GM21576 (cell line): ENCODE measurements around the gene GORASP2.

ENCODE experiments used
- ATAC-seq: cut with Tn5 transposase; IDR thresholded peaks from one replicate; pipeline ENCODE4 v1.9.1; 2021; ENCODE audit warnings: mild to moderate bottlenecking, moderate library complexity; ENCODE audit not compliant: unreplicated experiment

GORASP2 gene

DNA sequence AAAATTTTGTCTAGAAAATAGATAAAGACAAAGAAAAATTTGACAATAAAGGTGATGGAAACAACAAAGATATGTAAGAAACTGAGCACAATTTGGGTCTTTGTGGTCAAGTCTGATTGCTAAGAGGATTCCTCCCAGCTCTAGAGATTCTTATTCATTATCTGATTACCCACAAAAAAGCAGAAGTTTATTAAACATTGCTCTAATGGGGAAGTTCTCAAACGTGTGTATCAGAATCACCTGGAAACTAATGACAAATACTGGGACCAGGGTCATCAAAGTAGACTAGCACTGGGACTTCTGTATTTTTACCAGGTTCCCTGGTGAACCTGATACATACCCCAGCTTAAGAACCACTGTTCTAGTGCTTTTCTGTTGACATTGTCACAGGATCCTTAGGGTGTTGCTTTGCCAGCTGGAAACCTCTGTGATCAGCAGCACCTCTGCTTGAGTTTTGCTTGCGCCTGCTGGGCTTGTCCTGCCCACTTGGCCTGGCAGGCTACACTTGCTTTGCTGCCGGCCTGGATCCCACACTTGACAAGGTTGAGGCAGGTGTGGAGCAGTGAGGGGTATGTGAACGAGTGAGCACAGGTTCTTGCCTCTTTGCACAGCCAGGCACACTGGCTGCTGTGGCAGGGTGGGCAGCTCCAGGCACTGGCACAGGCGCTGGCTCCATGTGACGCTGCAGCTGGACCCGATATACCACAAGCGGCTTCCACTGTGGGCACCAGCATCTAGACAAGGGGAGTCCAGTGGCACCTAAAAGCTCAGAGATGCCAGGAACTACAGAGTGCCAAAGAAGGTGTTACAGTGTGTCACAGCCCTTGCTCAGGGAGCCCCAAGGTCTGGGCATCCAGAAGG lies 6.2 kb upstream of the GORASP2 start:
- ATAC-seq, result no peak

DNA sequence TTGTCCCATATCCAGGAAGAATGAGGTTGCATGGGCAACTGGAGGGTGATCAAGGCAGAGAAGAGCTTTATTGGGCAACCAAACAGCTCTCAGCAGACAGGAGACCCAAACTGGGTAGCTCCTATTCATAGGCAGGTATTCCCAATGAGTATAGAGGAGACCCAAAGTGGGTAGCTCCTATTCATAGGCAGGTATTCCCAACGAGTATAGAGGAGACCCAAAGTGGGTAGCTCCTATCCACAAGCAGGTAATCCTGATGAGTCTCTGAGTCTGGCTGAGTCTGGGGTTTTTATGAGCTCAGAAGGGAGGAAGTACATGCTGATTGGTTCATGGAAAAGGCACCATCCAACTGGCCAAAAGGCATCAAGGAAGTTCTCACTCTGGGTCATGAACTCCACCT lies 5.3 kb upstream of the GORASP2 start:
- no peak for ATAC-seq

DNA sequence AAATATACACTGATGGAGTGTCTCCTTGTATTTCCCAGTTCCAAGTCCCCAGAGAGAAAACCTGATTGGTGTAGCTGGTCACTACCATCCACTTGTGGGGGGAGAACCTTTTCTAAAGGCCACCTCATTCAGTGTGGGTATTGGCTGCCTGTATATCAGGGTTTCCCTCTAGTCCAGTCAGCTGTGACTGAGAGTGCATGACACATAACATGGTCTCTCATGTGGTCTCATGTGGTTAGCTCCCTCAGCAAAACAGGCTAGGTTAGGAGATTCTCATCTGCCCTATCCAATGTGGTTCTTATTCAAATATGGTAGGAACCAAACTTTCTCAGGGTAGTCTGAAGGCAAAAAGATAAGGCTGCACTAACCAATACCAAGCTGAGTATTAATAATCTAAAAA lies 4.1 kb upstream of the GORASP2 start:
- no peak for ATAC-seq

DNA sequence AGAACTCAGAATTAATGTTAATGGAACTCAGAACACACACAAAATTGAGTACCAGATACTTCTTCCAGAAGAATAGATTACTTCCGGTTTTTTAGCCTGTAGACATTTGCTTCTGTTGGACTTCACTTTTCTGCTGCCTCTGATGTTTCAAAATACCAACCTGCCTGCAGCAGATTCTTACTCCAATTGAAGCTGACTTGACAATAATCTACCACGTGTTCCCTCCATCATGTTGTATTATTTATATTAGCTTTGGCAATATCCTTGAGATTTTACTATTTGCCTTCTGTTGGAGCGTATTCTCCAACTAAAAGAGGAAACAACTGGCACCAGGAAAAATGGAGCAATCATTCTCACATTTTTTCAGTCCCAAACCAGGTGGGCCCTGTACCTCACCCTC lies 3.1 kb upstream of the GORASP2 start:
- no peak for ATAC-seq

DNA sequence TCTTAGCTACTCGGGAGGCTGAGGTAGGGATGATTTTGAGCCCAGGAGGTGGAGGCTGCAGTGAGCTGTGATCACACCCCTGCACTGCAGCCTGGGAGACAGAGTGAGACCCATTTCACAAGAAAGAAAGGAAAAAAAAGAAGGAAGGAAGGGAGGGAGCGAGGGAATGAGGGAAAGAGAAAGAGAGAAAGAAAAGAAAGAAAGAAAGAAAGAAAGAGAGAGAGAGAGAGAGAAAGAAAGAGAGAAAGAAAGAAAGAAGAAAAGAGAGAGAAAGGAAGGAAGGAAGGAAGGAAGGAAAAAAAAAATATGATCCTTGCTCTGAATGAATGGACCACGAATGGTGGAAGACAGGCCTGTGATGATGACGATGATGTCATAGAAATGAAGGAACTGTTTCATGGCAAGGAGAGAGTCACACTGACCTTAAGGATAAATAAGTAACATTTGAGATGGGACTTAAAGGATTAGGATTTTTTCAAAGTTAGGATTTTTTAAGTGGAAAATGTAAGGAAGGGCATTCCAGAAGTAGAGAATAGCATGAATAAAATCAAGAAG lies 2.2 kb upstream of the GORASP2 start:
- ATAC-seq, result no peak

DNA sequence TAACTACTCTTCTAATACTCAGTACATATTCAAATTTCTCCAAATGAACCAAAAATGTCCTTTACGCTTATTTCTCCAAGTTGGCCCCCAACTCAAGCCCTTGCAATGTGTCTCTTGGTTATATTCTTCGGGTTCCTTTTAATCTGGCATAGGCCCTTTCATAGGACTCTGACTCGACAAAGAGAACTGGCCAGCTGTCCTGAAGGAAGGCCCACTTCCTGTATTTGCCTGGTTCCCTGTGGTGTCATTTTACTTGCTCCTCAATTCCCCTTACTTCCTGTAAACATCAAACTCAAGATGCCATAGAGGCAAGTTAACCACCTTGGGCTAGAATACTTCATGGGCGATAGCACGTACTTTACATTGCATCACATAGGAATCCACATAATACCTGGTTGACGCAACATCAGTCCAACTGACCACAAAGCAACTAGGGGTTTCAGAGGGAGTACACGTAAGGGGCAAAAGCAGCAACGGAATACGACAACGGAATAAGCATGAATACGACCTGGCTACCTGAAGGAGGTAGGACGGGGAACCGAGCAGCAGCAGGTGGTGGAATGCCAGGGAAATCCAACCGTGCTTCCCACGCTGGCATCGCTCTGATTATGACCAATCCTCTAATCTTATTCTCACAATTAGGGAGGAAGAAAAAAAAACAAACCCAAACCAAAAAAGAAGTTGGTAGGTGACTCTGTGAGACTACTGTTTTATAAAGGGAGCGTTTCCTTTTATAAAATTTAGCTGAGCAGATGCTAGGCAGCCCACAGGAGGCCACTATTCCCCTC lies 823 bp upstream of the GORASP2 start:
- no peak for ATAC-seq

DNA sequence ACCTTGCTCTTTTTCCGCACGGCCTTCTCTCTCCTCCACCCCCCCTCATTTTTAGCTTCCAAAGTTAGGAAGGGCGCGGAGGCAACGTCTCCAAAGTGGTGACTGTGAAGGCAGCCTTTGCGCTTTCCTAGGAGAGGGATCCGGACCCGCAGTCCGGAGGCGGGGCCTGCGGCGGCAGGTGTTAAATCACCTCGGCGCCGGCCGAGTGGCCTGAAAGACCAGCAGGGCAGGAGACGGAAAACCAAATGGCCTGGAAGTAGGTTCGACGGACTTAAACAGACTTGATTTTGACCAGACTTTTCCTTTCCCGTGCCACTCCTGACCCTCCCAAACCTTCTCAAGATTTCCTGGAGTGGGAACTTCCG lies 615 bp downstream of the GORASP2 start:
- no peak for ATAC-seq

DNA sequence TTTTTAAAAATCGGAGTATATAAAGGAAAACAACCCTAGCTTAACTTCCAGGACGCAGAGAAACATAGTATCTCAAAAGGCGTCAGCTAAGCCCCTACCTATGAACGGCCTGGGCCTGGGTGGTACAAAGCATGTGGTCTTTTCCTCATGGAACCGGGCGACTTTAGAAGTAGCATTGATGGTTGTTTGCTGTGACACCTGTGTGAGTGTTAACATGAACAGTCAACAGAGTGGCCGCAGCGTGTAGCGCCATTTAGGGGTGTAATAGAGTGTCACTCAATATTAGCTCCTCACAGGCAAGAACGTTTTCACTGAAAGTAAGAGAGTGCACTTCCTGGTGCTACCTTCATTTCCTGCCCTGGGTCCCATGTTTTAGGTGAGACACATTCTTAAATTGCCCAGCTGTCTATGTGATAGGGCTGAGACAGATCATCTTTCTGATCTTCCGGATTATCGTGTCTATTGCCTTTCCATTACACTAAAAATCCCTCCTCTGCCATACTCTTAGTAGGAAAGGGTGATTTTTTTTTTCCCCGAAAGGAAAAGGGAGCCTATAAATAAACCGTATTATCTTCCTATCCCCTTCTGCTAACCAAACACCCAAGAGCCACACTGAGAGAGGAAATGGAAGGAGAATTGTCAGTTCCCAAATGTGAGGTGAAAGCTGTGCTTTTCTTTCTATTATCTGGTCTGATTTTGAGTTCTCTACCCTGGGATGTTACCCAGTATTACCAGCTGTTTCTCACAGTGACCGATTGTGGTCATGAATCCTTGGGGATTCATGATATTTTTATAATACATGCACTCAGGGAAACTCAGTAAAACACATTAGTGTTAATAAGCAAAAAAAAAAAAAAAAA lies 1.3 kb downstream of the GORASP2 start:
- peak; percentile 34 for ATAC-seq

DNA sequence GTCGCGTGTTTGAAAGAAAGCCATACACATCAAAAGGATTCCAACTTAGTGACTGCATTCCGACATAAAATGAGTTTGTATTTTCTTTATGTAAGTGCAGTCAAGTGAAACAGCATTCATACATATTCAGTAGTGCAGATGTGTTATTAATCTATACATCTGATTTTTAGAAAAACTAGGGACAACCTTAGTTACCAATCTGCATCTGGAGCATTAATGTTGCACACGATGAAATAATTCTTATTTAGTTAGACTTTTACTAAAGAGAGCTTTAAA lies 1.9 kb downstream of the GORASP2 start:
- no peak for ATAC-seq

DNA sequence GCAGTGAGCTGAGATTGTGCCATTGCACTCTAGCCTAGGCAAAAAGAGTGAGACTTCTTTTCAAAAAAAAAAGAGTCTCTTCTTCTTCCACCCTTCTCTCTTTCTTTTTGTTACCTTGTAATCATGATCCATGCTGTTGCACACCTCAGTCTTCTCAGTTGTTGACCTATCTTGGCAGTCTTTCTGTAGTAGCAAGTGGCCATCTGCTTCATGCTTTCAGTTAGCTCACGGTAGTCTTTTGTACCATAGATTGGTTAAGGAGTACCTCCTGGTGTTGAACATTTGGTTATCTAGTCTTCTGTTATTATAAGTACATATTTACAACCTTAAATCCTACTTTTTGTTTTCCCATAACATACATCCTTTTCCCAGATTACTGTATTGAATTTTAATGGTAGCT lies 3.1 kb downstream of the GORASP2 start:
- ATAC-seq, result no peak

DNA sequence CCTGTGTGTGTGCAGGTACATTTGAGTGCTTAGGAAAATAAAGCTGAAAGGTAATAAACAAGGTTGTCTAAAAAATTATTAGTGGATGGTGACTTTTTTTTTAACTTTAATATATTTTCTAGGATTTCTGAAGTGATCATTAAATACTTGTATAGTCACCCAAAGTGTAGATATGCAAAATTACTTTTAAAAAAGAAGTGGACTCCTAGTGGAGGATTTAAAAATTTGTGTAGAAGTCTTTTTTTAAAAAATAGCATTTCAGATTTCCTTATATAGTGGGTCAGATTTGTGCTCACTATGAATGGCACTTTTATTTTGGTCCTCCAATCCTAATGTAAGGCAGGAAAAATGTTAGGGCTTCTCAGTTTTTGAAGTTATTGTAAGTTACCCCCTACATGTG lies 3.9 kb downstream of the GORASP2 start:
- ATAC-seq, result no peak

DNA sequence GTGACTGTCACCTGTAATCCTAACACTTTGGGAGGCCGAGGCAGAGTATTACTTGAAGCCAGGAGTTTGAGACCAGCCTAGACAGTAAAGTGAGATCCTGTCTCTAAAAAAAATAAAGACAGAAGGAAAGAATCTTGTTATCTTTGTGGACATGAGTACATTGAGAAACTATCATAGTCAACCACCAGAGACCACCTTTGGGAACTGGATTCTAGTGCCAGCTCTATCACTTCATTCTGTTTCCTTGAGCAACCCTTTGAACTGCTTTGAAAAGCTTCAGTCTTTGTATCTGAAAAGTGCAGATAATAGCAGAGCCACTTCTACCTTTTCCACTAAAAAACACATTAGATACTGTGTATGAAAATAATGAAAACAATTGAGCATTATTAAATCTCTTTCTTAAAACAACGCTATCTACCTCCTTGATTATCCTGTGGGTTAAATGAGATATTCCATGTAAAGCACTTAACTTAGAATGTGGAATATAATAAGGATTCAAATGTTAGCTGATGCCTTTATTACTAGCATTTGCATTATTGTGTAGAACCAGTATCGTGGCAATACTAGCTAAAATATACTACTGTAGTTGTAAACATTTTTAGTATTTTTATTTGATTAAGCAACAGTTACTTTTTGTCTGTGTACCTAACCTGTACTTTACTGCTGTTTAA lies 8.8 kb downstream of the GORASP2 start:
- ATAC-seq, result no peak

DNA sequence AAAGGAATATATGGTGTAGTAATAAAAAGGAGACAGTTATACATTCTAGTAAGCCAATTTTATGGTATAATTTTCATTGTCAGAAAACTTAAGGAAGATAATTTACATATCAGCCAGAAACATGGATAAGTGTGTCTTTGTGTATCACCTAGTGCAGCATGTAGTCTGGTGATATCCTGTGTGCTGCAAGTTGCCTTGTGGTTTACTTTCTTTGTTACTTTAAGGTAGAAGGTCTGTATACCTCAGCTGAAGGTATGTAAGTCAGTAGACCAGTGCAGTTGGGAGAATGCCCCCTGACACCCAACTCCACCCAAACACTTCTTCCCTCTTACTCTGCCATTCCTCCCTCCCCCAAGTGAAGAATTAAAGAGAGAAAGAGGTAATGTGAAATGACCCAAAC lies 11.0 kb downstream of the GORASP2 start:
- ATAC-seq, result no peak

DNA sequence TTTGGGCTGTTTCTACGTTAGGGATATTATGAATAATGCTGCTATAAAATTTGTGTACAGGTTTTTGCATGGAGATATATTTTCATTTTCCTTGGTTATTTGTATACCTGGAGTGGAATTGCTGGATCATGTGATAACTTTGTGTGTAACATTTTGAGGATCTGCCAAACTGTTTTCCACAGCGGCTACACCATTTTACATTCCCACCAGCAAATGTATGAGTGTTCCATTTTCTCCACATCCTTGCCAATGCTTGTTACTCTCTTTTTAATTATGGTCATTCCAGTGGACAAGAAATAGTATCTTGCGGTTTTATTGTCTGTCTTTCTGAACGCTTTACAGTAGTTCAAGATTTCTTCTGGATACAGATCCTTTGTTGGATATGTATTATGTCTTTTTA lies 13.6 kb downstream of the GORASP2 start:
- ATAC-seq, result no peak

DNA sequence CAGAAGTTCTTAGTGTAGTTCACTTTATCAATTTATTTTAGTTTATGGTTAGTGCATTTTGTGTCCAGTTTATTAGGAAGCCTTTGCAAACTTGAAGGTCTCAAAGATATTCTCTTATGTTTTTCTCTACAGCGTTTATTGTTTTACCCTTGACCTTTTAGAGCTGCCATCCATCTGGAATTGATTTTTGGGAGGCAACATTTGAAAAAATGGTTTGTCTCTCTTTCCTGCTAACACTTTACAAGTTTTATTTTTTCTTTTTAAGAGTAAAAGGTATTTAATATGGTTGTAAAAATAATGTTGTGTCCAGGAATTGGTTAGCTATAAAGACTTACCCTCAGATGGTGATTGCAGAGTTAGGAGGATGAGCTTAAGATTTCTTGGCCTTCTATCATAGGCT lies 14.0 kb downstream of the GORASP2 start:
- ATAC-seq, result no peak

DNA sequence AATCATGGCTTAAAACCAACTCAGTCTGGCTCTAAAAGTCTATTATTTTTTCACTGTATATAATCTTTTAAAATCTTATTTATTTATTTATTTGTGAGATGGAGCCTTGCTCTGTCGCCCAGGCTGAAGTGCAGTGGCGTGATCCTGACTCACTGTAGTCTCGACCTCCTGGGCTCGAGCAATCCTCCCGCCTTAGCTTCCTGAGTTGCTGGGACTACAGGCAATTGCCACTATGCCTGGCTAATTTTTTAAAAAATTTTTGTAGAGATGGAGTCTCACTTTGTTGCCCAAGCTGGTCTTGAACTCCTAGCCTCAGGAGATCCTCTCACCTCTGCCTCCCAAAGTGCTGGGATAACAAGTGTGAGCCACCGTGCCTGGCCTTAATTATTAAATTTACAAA lies 14.5 kb downstream of the GORASP2 start:
- no peak for ATAC-seq

DNA sequence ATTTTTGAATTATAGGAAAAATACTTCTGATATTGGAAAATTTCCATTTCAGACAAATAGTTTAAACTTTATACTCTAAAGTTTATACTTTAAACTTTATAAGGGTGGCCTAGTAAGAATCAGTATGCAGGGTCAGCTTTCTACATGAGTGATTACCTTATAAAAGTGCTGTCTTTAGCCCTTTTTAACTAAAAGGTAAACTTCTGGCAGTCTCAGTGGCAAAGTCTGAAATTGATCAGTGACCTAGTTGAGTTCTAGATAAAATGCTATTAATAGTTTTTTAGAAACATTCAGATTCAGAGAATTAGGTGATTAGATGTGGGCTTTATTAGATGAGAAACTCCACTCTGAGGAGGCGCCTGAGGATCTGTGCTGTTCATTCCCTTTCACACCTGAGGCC lies 15.5 kb downstream of the GORASP2 start:
- no peak for ATAC-seq

DNA sequence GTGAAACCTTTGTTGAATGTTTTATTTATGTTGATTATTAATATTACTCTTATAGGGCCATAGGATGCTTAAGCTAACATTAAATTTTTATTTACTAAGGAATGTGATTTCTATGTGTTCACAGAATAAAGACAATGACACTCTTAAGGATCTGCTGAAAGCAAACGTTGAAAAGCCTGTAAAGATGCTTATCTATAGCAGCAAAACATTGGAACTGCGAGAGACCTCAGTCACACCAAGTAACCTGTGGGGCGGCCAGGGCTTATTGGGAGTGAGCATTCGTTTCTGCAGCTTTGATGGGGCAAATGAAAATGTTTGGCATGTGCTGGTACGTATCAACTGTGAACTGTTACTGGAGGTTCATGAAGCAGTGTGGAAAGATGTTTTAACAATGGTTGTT lies 20.4 kb downstream of the GORASP2 start:
- no peak for ATAC-seq

DNA sequence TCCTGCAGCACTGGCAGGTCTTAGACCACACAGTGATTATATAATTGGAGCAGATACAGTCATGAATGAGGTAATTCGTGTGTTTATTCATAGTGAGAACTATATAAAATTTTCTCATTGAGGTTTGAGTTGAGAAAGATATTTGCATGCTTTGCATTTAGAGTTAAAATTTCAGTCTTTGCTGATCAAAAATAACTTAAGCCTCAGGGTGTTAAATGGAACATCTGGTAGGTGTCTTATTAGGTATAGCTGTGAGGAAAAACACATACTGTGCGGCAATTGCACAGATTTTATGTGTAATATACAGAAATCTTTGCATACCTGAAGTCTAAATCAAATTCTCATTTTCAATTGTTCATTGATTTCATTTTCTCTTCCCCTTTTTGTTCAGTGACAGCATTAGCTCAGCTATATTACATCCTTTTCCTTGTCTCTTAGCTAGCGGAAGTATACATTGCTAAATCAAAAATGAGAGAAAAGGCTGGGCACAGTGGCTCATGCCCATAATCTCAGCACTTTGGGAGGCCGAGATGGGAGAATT lies 21.2 kb downstream of the GORASP2 start:
- peak; percentile 81 for ATAC-seq

DNA sequence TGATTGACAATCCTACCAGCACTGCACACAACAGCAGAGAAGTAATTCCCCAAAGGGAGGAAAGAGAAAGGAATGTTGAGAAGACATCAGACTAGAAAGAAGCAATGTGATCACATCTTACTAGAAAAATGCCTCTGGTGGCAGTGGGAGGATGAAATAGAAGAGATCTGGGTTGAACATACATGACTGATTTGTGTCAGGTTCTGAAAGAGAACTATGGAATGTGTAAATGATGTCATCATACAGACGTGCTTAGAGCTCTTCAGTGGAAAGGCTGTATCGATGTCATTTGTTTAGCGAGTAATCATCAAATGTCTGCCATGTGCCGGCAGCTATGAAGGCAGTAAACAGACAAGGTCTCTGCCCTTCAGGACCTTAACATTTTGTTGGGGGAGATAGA lies 24.9 kb downstream of the GORASP2 start:
- no peak for ATAC-seq

DNA sequence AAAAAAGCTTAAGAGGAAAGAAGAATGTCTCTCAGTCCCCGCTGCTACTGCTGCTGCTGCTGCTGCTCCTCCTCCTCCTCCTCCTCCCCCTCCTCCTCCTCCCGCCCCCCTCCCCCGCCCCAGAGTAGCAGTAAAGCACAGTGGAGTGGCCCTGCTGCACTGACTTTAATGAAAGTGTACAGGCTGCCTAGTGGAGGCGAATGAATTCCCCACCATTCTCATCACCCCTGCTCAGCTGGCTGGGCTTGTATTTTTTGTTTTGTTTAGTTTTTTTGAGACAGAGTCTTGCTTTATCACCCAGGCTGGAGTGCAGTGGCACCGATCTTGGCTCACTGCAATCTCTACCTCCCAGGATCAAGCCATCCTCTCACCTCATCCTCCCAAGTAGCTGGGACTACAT lies 34.3 kb downstream of the GORASP2 start:
- no peak for ATAC-seq
